GM18868 (cell line): ENCODE measurements around the gene SPN.
"Not testable (repeated sequence)": the region's sequence is repeated elsewhere in the genome, so short reads cannot be mapped to it uniquely, and the experiment has no call there.

ENCODE experiments used
- ATAC-seq: cut with Tn5 transposase; IDR thresholded peaks from one replicate; pipeline ENCODE4 v1.9.1; 2021; ENCODE audit warnings: mild to moderate bottlenecking, moderate library complexity; ENCODE audit not compliant: unreplicated experiment

SPN gene

GRCh38 chr16:29663016-29663806 lies at the start of gene SPN:
Gene SPN (plus strand): TSS chr16:29663247. CDS start chr16:29663729, 482 bp downstream.
- ATAC-seq, result no peak

- peak; percentile 38 for ATAC-seq
These were observed 49.6 kb upstream of the SPN start for GRCh38 chr16:29613307-29614057.

GRCh38 chr16:29614691-29615314 lies 48.2 kb upstream of the SPN start:
- ATAC-seq, result not testable (repeated sequence)

- ATAC-seq, result not testable (repeated sequence)
These were observed 46.9 kb upstream of the SPN start for GRCh38 chr16:29616127-29616526.

GRCh38 chr16:29620591-29620990 lies 42.5 kb upstream of the SPN start:
- not testable (repeated sequence) for ATAC-seq

GRCh38 chr16:29622738-29623137 lies 40.3 kb upstream of the SPN start:
- ATAC-seq, result not testable (repeated sequence)

GRCh38 chr16:29623253-29623652 lies 39.8 kb upstream of the SPN start:
- not testable (repeated sequence) for ATAC-seq

GRCh38 chr16:29625114-29625513 lies 37.9 kb upstream of the SPN start:
- ATAC-seq, result not testable (repeated sequence)

GRCh38 chr16:29626778-29627331 lies 36.2 kb upstream of the SPN start:
- ATAC-seq, result peak; percentile 74

- peak; percentile 60 for ATAC-seq
These were observed 35.4 kb upstream of the SPN start for GRCh38 chr16:29627661-29628075.

- ATAC-seq, result not testable (repeated sequence)
These were observed 34.3 kb upstream of the SPN start for GRCh38 chr16:29628707-29629106.

- not testable (repeated sequence) for ATAC-seq
These were observed 33.7 kb upstream of the SPN start for GRCh38 chr16:29629318-29629717.

GRCh38 chr16:29631658-29632057 lies 31.4 kb upstream of the SPN start:
- ATAC-seq, result not testable (repeated sequence)

GRCh38 chr16:29635902-29636301 lies 27.1 kb upstream of the SPN start:
- ATAC-seq, result not testable (repeated sequence)

GRCh38 chr16:29636368-29636767 lies 26.7 kb upstream of the SPN start:
- ATAC-seq, result not testable (repeated sequence)

- not testable (repeated sequence) for ATAC-seq
These were observed 24.3 kb upstream of the SPN start for GRCh38 chr16:29638751-29639150.

- no peak for ATAC-seq
These were observed 21.5 kb upstream of the SPN start for GRCh38 chr16:29641561-29641960.

GRCh38 chr16:29643596-29643995 lies 19.5 kb upstream of the SPN start:
- no peak for ATAC-seq

- peak; percentile 63 for ATAC-seq
These were observed 18.6 kb upstream of the SPN start for GRCh38 chr16:29644338-29644857.

GRCh38 chr16:29644973-29645693 lies 17.9 kb upstream of the SPN start:
- no peak for ATAC-seq
